WTC11 (cell line): ENCODE measurements around the gene DGLUCY. TPM values are rescaled to one million over a fixed set of nuclear protein-coding genes. Genes with fewer than 3 reads are reported as not detected.

Source experiments
- ATAC-seq: fragments of 200-7000 bp; cut with Tn5 transposase; 2 replicates; pipeline ENCODE4 v1.10.0; 2021; ENCODE audit warnings: mild to moderate bottlenecking, moderate library complexity
- CTCF ChIA-PET: fragments of 300-600 bp; sonication (Branson Sonifier 250); formaldehyde crosslinking; loops from one replicate; lab custom pipeline; 2021; ENCODE audit warnings: antibody characterized with exemption; lab: Charles Lee
- POLR2A ChIA-PET: fragments of 350-600 bp; sonication (Branson Sonifier 250); formaldehyde crosslinking; loops from one replicate; lab custom pipeline; 2021; ENCODE audit warnings: antibody characterized with exemption; lab: Charles Lee
- DNase-seq: peaks from one replicate; pipeline ENCODE4 v3.0.0; 2021; ENCODE audit warnings: low spot score
- H3K27ac Mint-ChIP-seq: 2 replicates; pipeline ENCODE4 v1.8.0; 2021; ENCODE audit warnings: mixed read lengths
- H3K27me3 Mint-ChIP-seq: 2 replicates; pipeline ENCODE4 v1.8.0; 2021; ENCODE audit warnings: low read depth, mild to moderate bottlenecking, moderate library complexity, mixed read lengths
- H3K36me3 Mint-ChIP-seq: 2 replicates; pipeline ENCODE4 v1.8.0; 2021; ENCODE audit warnings: mixed read lengths
- H3K4me1 Mint-ChIP-seq: 2 replicates; pipeline ENCODE4 v1.8.0; 2022; ENCODE audit warnings: mixed read lengths
- H3K4me3 Mint-ChIP-seq: 2 replicates; pipeline ENCODE4 v1.8.0; 2021; ENCODE audit warnings: mild to moderate bottlenecking, moderate library complexity, mixed read lengths
- H3K9me3 Mint-ChIP-seq: 2 replicates; pipeline ENCODE4 v1.8.0; 2021; ENCODE audit warnings: mixed read lengths
- ATF1 ChIP-seq: sonication (generic); formaldehyde crosslinking; IDR thresholded peaks from 2 replicates; pipeline ENCODE4 v1.8.1; 2023; ENCODE audit warnings: mild to moderate bottlenecking, moderate library complexity, missing genetic modification reagents
- CBFB ChIP-seq: sonication (generic); formaldehyde crosslinking; IDR thresholded peaks from 2 replicates; pipeline ENCODE4 v1.8.1; 2022; ENCODE audit warnings: mild to moderate bottlenecking, low read depth, missing genetic modification reagents
- CREM ChIP-seq: sonication (generic); formaldehyde crosslinking; IDR thresholded peaks from 2 replicates; pipeline ENCODE4 v1.8.1; 2022; ENCODE audit warnings: mild to moderate bottlenecking, missing genetic modification reagents, moderate library complexity
- ELF4 ChIP-seq: sonication (generic); formaldehyde crosslinking; IDR thresholded peaks from 2 replicates; pipeline ENCODE4 v1.8.1; 2022; ENCODE audit warnings: low read depth, mild to moderate bottlenecking, moderate library complexity, missing genetic modification reagents
- ESRRA ChIP-seq: sonication (generic); formaldehyde crosslinking; IDR thresholded peaks from 2 replicates; pipeline ENCODE4 v1.8.1; 2022; ENCODE audit warnings: mild to moderate bottlenecking, missing genetic modification reagents, borderline replicate concordance
- FOXK1 ChIP-seq: sonication (generic); formaldehyde crosslinking; IDR thresholded peaks from 2 replicates; pipeline ENCODE4 v1.8.0; 2022; ENCODE audit warnings: mild to moderate bottlenecking, moderate library complexity, missing genetic modification reagents
- GABPB1 ChIP-seq: sonication (generic); formaldehyde crosslinking; IDR thresholded peaks from 2 replicates; pipeline ENCODE4 v1.8.1; 2023; ENCODE audit warnings: mild to moderate bottlenecking, missing genetic modification reagents
- NFE2L1 ChIP-seq: sonication (generic); formaldehyde crosslinking; IDR thresholded peaks from 2 replicates; pipeline ENCODE4 v1.8.1; 2023; ENCODE audit warnings: missing genetic modification reagents
- NR1H2 ChIP-seq: sonication (generic); formaldehyde crosslinking; IDR thresholded peaks from 2 replicates; pipeline ENCODE4 v1.9.0; 2021; ENCODE audit warnings: mild to moderate bottlenecking, moderate library complexity, missing genetic modification reagents
- OVOL2 ChIP-seq: fragments of 250-450 bp; sonication (Bioruptor Pico); IDR thresholded peaks from 2 replicates; pipeline ENCODE4 v1.9.0; 2021; ENCODE audit warnings: mild to moderate bottlenecking, borderline replicate concordance
- RORB ChIP-seq: fragments of 250-450 bp; sonication (Bioruptor Pico); IDR thresholded peaks from 2 replicates; pipeline ENCODE4 v1.9.0; 2021; ENCODE audit warnings: mild to moderate bottlenecking
- TP53 ChIP-seq: sonication (generic); formaldehyde crosslinking; IDR thresholded peaks from 2 replicates; pipeline ENCODE4 v1.8.1; 2023; ENCODE audit warnings: mild to moderate bottlenecking, missing genetic modification reagents
- ZNF232 ChIP-seq: sonication (generic); formaldehyde crosslinking; IDR thresholded peaks from 2 replicates; pipeline ENCODE4 v1.8.0; 2022; ENCODE audit warnings: mild to moderate bottlenecking, missing genetic modification reagents
- ZNF416 ChIP-seq: fragments of 250-450 bp; sonication (Bioruptor Pico); IDR thresholded peaks from 2 replicates; pipeline ENCODE4 v1.9.0; 2021; ENCODE audit warnings: mild to moderate bottlenecking, inconsistent platforms
- ZNF423 ChIP-seq: fragments of 250-450 bp; sonication (Bioruptor Pico); IDR thresholded peaks from 2 replicates; pipeline ENCODE4 v2.1.2; 2022; ENCODE audit warnings: mild to moderate bottlenecking, moderate library complexity
- total RNA-seq: library from RNA; stranded (reverse); gene quantifications from 3 replicates; pipeline ENCODE4 v1.2.3, GENCODE V29; 2021
- TF ChIP-seq, protein P1 (sequence below): fragments of 200-600 bp; IDR thresholded peaks from 2 replicates; pipeline ENCODE4 v1.8.0; 2022; ENCODE audit warnings: antibody characterized with exemption
- TF ChIP-seq, protein P2 (sequence below): sonication (generic); formaldehyde crosslinking; IDR thresholded peaks from 2 replicates; pipeline ENCODE4 v1.8.1; 2023; ENCODE audit warnings: mild to moderate bottlenecking, moderate library complexity, missing genetic modification reagents
- TF ChIP-seq, protein P3 (sequence below): sonication (generic); formaldehyde crosslinking; IDR thresholded peaks from 2 replicates; pipeline ENCODE4 v1.8.0; 2022; ENCODE audit warnings: mild to moderate bottlenecking, missing genetic modification reagents
- TF ChIP-seq, protein P4 (sequence below): fragments of 250-450 bp; sonication (Bioruptor Pico); IDR thresholded peaks from 2 replicates; pipeline ENCODE4 v1.9.0; 2021; ENCODE audit warnings: mild to moderate bottlenecking
- TF ChIP-seq, protein P5 (sequence below): fragments of 250-450 bp; sonication (Bioruptor Pico); conservative IDR thresholded peaks from 2 replicates; pipeline ENCODE4 v1.9.0; 2021; ENCODE audit warnings: mild to moderate bottlenecking
- TF ChIP-seq, protein P6 (sequence below): sonication (generic); formaldehyde crosslinking; IDR thresholded peaks from 2 replicates; pipeline ENCODE4 v1.8.1; 2023; ENCODE audit warnings: mild to moderate bottlenecking, missing genetic modification reagents
- TF ChIP-seq, protein P7 (sequence below): sonication (generic); formaldehyde crosslinking; IDR thresholded peaks from 2 replicates; pipeline ENCODE4 v1.8.1; 2023; ENCODE audit warnings: mild to moderate bottlenecking, missing genetic modification reagents, moderate library complexity
- TF ChIP-seq, protein P8 (sequence below): sonication (generic); formaldehyde crosslinking; IDR thresholded peaks from 2 replicates; pipeline ENCODE4 v1.8.0; 2022; ENCODE audit warnings: mild to moderate bottlenecking, missing genetic modification reagents

Gene DGLUCY
- total RNA-seq, 1 experiment from 2014 or later = 35.4 TPM

DNA sequence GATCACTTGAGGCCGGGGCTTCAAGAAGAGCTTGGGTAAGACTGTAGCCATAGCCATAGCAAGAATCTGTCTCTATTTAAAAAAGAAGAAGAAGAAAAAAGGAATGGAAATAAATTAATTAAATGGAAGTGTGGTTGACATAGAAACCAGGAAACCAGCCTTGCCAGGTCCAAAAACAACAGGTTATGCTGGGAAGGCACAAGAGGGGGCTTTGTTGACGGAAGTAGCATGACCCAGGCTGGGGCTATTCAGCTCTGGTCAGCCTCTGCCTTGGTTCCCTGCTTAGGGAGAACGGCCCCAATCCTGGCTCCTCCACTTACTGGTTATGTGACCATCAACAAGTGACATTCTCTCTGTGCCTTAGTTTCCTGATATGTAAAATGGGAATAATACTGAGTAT is 145.0 kb downstream of the DGLUCY start:
- H3K9me3 Mint-ChIP-seq = peaks cover 7% of the 10 kb centered on the region
- peaks cover 13% of the 10 kb centered on the region for H3K4me1 Mint-ChIP-seq
- POLR2A ChIA-PET = no interaction called here
- H3K36me3 Mint-ChIP-seq = no peaks in the 10 kb centered on the region
- TF ChIP-seq NFE2L1 (no peak), CREM (CRISPR knock-in tag) (no peak), CBFB (CRISPR knock-in tag) (no peak), ESRRA (CRISPR knock-in tag) (no peak), ELF4 (CRISPR knock-in tag) (no peak), ATF1 (no peak), TP53 (no peak), ZNF416 (CRISPR knock-in tag) (no peak), OVOL2 (CRISPR knock-in tag) (no peak), RORB (no peak), ZNF232 (CRISPR knock-in tag) (no peak)
- TF ChIP-seq, protein P1, sequence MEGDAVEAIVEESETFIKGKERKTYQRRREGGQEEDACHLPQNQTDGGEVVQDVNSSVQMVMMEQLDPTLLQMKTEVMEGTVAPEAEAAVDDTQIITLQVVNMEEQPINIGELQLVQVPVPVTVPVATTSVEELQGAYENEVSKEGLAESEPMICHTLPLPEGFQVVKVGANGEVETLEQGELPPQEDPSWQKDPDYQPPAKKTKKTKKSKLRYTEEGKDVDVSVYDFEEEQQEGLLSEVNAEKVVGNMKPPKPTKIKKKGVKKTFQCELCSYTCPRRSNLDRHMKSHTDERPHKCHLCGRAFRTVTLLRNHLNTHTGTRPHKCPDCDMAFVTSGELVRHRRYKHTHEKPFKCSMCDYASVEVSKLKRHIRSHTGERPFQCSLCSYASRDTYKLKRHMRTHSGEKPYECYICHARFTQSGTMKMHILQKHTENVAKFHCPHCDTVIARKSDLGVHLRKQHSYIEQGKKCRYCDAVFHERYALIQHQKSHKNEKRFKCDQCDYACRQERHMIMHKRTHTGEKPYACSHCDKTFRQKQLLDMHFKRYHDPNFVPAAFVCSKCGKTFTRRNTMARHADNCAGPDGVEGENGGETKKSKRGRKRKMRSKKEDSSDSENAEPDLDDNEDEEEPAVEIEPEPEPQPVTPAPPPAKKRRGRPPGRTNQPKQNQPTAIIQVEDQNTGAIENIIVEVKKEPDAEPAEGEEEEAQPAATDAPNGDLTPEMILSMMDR = no peak
- TF ChIP-seq, protein P2, sequence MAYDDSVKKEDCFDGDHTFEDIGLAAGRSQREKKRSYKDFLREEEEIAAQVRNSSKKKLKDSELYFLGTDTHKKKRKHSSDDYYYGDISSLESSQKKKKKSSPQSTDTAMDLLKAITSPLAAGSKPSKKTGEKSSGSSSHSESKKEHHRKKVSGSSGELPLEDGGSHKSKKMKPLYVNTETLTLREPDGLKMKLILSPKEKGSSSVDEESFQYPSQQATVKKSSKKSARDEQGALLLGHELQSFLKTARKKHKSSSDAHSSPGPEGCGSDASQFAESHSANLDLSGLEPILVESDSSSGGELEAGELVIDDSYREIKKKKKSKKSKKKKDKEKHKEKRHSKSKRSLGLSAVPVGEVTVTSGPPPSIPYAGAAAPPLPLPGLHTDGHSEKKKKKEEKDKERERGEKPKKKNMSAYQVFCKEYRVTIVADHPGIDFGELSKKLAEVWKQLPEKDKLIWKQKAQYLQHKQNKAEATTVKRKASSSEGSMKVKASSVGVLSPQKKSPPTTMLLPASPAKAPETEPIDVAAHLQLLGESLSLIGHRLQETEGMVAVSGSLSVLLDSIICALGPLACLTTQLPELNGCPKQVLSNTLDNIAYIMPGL (CRISPR knock-in tag) = no peak
- TF ChIP-seq, protein P3, sequence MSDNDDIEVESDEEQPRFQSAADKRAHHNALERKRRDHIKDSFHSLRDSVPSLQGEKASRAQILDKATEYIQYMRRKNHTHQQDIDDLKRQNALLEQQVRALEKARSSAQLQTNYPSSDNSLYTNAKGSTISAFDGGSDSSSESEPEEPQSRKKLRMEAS (CRISPR knock-in tag) = no peak
- TF ChIP-seq, protein P4, sequence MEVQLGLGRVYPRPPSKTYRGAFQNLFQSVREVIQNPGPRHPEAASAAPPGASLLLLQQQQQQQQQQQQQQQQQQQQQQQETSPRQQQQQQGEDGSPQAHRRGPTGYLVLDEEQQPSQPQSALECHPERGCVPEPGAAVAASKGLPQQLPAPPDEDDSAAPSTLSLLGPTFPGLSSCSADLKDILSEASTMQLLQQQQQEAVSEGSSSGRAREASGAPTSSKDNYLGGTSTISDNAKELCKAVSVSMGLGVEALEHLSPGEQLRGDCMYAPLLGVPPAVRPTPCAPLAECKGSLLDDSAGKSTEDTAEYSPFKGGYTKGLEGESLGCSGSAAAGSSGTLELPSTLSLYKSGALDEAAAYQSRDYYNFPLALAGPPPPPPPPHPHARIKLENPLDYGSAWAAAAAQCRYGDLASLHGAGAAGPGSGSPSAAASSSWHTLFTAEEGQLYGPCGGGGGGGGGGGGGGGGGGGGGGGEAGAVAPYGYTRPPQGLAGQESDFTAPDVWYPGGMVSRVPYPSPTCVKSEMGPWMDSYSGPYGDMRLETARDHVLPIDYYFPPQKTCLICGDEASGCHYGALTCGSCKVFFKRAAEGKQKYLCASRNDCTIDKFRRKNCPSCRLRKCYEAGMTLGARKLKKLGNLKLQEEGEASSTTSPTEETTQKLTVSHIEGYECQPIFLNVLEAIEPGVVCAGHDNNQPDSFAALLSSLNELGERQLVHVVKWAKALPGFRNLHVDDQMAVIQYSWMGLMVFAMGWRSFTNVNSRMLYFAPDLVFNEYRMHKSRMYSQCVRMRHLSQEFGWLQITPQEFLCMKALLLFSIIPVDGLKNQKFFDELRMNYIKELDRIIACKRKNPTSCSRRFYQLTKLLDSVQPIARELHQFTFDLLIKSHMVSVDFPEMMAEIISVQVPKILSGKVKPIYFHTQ (CRISPR knock-in tag) = no peak
- TF ChIP-seq, protein P5, sequence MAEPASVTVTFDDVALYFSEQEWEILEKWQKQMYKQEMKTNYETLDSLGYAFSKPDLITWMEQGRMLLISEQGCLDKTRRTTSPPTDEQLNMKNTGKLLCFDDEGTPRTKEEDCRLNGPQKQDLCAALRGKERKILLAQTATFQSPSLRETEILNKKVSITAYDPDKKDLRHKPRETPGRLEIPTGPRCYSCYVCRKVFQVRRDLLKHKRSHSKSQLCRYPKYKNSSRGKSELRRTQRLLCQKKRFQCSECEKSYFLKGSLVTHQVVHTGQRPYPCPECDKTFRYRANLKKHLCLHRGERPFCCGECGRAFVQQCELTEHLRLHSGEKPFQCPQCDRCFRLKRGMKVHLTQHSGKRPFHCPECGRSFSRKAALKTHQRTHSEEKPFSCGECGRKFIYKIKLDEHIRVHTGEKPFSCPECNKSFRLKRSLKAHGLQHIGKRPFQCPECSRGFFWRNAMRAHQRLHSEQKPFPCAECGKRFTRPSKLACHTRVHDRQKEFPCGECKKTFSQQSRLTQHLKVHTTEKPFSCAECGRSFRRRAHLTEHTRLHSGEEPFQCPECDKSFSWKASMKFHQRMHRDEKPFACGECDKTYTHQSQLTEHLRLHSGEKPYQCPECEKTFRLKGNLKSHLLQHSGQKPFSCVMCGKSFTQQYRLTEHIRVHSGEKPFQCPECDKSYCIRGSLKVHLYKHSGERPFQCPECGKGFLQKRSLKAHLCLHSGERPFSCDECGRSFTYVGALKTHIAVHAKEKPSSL (CRISPR knock-in tag) = no peak
- TF ChIP-seq, protein P6, sequence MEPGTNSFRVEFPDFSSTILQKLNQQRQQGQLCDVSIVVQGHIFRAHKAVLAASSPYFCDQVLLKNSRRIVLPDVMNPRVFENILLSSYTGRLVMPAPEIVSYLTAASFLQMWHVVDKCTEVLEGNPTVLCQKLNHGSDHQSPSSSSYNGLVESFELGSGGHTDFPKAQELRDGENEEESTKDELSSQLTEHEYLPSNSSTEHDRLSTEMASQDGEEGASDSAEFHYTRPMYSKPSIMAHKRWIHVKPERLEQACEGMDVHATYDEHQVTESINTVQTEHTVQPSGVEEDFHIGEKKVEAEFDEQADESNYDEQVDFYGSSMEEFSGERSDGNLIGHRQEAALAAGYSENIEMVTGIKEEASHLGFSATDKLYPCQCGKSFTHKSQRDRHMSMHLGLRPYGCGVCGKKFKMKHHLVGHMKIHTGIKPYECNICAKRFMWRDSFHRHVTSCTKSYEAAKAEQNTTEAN (CRISPR knock-in tag) = no peak
- H3K27ac Mint-ChIP-seq = no peak overlapping the region
- H3K27me3 Mint-ChIP-seq = peaks cover 33% of the 10 kb centered on the region
- ATAC-seq = no peak
- H3K4me3 Mint-ChIP-seq = no peak overlapping the region
- no peak for DNase-seq
- CTCF ChIA-PET = no interaction called here

DNA sequence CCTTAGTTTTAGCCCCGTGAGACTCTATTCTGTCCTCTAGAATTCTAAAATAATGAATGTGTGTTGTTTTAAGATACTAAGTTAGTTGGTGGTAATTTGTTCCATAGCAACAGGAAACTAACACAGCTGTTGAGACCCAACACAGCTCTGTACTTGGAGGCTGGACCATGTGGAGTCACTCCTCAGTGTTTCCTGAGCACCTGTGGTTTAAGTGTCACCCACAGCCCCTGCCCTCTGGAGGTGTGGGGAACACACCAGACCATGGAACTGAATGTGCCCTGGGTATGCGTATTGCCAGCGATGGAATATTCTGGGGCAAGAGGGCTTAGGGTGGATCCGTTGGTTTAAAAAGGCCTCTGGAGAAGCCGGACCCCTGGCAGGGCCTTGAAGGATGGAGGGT is 147.2 kb downstream of the DGLUCY start:
- H3K27ac Mint-ChIP-seq = no peak overlapping the region
- no peaks in the 10 kb centered on the region for H3K36me3 Mint-ChIP-seq
- H3K4me1 Mint-ChIP-seq = peaks cover 19% of the 10 kb centered on the region
- H3K9me3 Mint-ChIP-seq = peaks cover 7% of the 10 kb centered on the region
- H3K27me3 Mint-ChIP-seq = peaks cover 37% of the 10 kb centered on the region
- ChIA-PET POLR2A (no interaction called here), CTCF (no interaction called here)
- H3K4me3 Mint-ChIP-seq = no peak overlapping the region
- no peak for DNase-seq
- ATAC-seq = no peak
- TF ChIP-seq ZNF423 (CRISPR knock-in tag) (no peak), GABPB1 (CRISPR knock-in tag) (no peak), ESRRA (CRISPR knock-in tag) (no peak), FOXK1 (CRISPR knock-in tag) (no peak), NR1H2 (no peak)
- TF ChIP-seq, protein P7, sequence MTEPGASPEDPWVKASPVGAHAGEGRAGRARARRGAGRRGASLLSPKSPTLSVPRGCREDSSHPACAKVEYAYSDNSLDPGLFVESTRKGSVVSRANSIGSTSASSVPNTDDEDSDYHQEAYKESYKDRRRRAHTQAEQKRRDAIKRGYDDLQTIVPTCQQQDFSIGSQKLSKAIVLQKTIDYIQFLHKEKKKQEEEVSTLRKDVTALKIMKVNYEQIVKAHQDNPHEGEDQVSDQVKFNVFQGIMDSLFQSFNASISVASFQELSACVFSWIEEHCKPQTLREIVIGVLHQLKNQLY (CRISPR knock-in tag) = no peak
- TF ChIP-seq, protein P8, sequence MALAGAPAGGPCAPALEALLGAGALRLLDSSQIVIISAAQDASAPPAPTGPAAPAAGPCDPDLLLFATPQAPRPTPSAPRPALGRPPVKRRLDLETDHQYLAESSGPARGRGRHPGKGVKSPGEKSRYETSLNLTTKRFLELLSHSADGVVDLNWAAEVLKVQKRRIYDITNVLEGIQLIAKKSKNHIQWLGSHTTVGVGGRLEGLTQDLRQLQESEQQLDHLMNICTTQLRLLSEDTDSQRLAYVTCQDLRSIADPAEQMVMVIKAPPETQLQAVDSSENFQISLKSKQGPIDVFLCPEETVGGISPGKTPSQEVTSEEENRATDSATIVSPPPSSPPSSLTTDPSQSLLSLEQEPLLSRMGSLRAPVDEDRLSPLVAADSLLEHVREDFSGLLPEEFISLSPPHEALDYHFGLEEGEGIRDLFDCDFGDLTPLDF (CRISPR knock-in tag) = no peak
